Caco-2 (cell line): ENCODE results near the gene GPX5. TPM values are rescaled to one million over a fixed set of nuclear protein-coding genes. Genes with fewer than 3 reads are reported as not detected.

Source experiments
- Bru-seq: library from RNA; stranded (reverse); fragments of 400-500 nt; gene quantifications from one replicate; lab custom pipeline; 2021; lab: Mats Ljungman, UMichigan
- BruChase-seq, 2 experiments: library from RNA; stranded (reverse); fragments of 400-500 nt; gene quantifications; one replicate each; lab custom pipeline; 2021; lab: Mats Ljungman, UMichigan
- BruUV-seq: library from RNA; stranded (reverse); fragments of 400-500 nt; replicated peaks from 2 replicates; lab custom pipeline; 2021; lab: Mats Ljungman, UMichigan
- CTCF ChIA-PET: fragments of 300-600 bp; sonication (Branson Sonifier 250); formaldehyde crosslinking; loops from one replicate; lab custom pipeline; 2022; ENCODE audit warnings: antibody characterized with exemption; lab: Charles Lee
- POLR2A ChIA-PET: fragments of 300-600 bp; sonication (Branson Sonifier 250); formaldehyde crosslinking; loops from one replicate; lab custom pipeline; 2022; ENCODE audit warnings: antibody characterized with exemption; lab: Charles Lee
- DNase-seq, 2 experiments: peaks; one replicate each; pipeline versions ENCODE4 v3.0.0 to v3.0.0-alpha.2; 2020 to 2022
- H3K27me3 ChIP-seq: replicated peaks from 2 replicates; pipeline ENCODE4 v1.6.0; 2011; ENCODE audit warnings: low read length; ENCODE audit not compliant: control insufficient read depth, insufficient read depth
- H3K36me3 ChIP-seq: 2 replicates; pipeline ENCODE4 v1.5.1; 2011; ENCODE audit warnings: low read length; ENCODE audit not compliant: control insufficient read depth, insufficient read depth
- H3K4me1 ChIP-seq: fragments of 250-450 bp; sonication (Bioruptor Pico); 2 replicates; pipeline ENCODE4 v1.5.1; 2020; ENCODE audit warnings: mild to moderate bottlenecking
- H3K4me3 ChIP-seq: 2 replicates; pipeline ENCODE4 v1.5.1; 2011; ENCODE audit warnings: low read depth, mild to moderate bottlenecking, control low read depth, low read length
- H3K9me3 ChIP-seq: fragments of 250-450 bp; sonication (Bioruptor Pico); 2 replicates; pipeline ENCODE4 v1.5.1; 2020; ENCODE audit warnings: mild to moderate bottlenecking, moderate library complexity
- H3K27ac Mint-ChIP-seq: one replicate; pipeline ENCODE4 v1.8.0; 2022; ENCODE audit warnings: mixed read lengths; ENCODE audit not compliant: unreplicated experiment
- H3K27me3 Mint-ChIP-seq: one replicate; pipeline ENCODE4 v1.8.0; 2022; ENCODE audit warnings: mixed read lengths; ENCODE audit not compliant: insufficient read depth, unreplicated experiment
- H3K36me3 Mint-ChIP-seq: one replicate; pipeline ENCODE4 v1.8.0; 2022; ENCODE audit warnings: mild to moderate bottlenecking, mixed read lengths; ENCODE audit not compliant: insufficient read depth, unreplicated experiment
- H3K4me1 Mint-ChIP-seq: one replicate; pipeline ENCODE4 v1.8.0; 2022; ENCODE audit warnings: low read depth, mixed read lengths; ENCODE audit not compliant: unreplicated experiment
- H3K4me3 Mint-ChIP-seq: one replicate; pipeline ENCODE4 v1.8.0; 2022; ENCODE audit warnings: mild to moderate bottlenecking, moderate library complexity, mixed read lengths; ENCODE audit not compliant: unreplicated experiment
- H3K9me3 Mint-ChIP-seq: one replicate; pipeline ENCODE4 v1.8.0; 2022; ENCODE audit warnings: mixed read lengths; ENCODE audit not compliant: unreplicated experiment
- intact Hi-C: fragments of 100-400 bp; cut with micrococcal nuclease; formaldehyde crosslinking; loops from one replicate; pipeline ENCODE4 v1.10.0; 2022; ENCODE audit not compliant: unreplicated experiment
- long read RNA-seq: library from polyadenylated mRNA; stranded (forward); transcript quantifications from one replicate; pipeline ENCODE4 v2.0.0, GENCODE V29; 2022
- total RNA-seq: library from RNA; stranded (reverse); gene quantifications from 2 replicates; pipeline ENCODE4 v1.2.3, GENCODE V29; 2022
- TF ChIP-seq, protein P1 (sequence below), 2 experiments: fragments of 200-600 bp in 1 of 2; IDR thresholded peaks; 1 replicate in 1 of 2; 2 replicates in 1 of 2; pipeline versions ENCODE4 v1.5.1 to v1.8.0; 2011 to 2022; ENCODE audit warnings: antibody characterized with exemption in 1 of 2, control low read depth in 1 of 2, inconsistent platforms in 1 of 2, low read depth in 1 of 2, low read length in 1 of 2, mild to moderate bottlenecking in 1 of 2, moderate library complexity in 1 of 2; ENCODE audit not compliant: insufficient read depth in 1 of 2, severe bottlenecking in 1 of 2, unreplicated experiment in 1 of 2

GPX5 gene, protein sequence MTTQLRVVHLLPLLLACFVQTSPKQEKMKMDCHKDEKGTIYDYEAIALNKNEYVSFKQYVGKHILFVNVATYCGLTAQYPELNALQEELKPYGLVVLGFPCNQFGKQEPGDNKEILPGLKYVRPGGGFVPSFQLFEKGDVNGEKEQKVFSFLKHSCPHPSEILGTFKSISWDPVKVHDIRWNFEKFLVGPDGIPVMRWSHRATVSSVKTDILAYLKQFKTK
- total RNA-seq (not detected in 2 replicates), Bru-seq, nascent RNA (not detected), BruChase-seq, experiment 1, labeled RNA remaining after a 2-hour chase (not detected), BruChase-seq, experiment 2, labeled RNA remaining after a 6-hour chase (not detected)
- long read RNA-seq, result 0 reads

DNA sequence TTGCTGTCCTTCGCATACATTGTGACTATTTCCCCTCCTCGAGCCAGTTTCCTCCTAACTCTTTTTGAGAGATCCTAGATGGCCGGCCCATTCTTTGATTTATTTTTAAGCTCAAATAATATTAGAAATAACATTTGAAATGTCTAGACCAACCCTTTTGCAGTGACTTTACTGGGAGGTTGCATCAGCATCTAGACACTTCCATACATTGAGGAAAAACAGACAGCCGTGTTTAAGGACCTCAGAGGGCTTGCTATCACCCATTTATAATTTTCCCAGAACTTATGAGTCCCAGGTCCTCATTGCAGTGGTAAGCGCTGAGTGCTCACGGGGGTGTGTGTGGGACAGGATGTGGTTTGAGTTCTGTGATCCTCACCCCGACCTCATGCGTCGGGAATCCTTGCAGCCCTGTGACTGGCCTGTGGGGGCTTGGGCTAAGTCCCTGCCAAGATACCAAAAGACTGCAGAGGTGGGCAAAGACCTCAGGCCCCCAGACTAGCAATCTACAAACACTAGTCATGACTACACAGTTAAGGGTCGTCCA is at the start of gene GPX5:
GPX5 (plus strand) TSS at position 386 of the 544 bp plus-strand sequence; CDS start at position 519, 133 bp downstream.
- H3K27me3 Mint-ChIP-seq, result peaks cover 16% of the 10 kb centered on the region
- H3K4me3 ChIP-seq, result no peak within 1 kb of the TSS
- no peaks in the 10 kb centered on the region for H3K27me3 ChIP-seq
- no peaks in the 10 kb centered on the region for H3K9me3 Mint-ChIP-seq
- BruUV-seq, result no TSS peak
- ChIA-PET CTCF (no interaction called here), POLR2A (no interaction called here)
- no peaks in the 10 kb centered on the region for H3K36me3 ChIP-seq
- no peaks in the 10 kb centered on the region for H3K4me1 Mint-ChIP-seq
- H3K9me3 ChIP-seq, result no peaks in the 10 kb centered on the region
- no peaks in the 10 kb centered on the region for H3K36me3 Mint-ChIP-seq
- no peak within 1 kb of the TSS for H3K27ac Mint-ChIP-seq
- H3K4me1 ChIP-seq, result 0 out of 2 replicates have a peak, but pooled peaks cover under 1% of the 10 kb centered on the region
- TF ChIP-seq, protein P1, sequence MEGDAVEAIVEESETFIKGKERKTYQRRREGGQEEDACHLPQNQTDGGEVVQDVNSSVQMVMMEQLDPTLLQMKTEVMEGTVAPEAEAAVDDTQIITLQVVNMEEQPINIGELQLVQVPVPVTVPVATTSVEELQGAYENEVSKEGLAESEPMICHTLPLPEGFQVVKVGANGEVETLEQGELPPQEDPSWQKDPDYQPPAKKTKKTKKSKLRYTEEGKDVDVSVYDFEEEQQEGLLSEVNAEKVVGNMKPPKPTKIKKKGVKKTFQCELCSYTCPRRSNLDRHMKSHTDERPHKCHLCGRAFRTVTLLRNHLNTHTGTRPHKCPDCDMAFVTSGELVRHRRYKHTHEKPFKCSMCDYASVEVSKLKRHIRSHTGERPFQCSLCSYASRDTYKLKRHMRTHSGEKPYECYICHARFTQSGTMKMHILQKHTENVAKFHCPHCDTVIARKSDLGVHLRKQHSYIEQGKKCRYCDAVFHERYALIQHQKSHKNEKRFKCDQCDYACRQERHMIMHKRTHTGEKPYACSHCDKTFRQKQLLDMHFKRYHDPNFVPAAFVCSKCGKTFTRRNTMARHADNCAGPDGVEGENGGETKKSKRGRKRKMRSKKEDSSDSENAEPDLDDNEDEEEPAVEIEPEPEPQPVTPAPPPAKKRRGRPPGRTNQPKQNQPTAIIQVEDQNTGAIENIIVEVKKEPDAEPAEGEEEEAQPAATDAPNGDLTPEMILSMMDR (IDR thresholded peaks at IDR 0.05; ENCODE audit: insufficient read depth in 1 of 2, low read depth in 1 of 2, low read length in 1 of 2, severe bottlenecking in 1 of 2, unreplicated experiment in 1 of 2), result no peak
- no peak for DNase-seq
- H3K4me3 Mint-ChIP-seq, result no peak within 1 kb of the TSS
- intact Hi-C loops, result no loop called here

DNA sequence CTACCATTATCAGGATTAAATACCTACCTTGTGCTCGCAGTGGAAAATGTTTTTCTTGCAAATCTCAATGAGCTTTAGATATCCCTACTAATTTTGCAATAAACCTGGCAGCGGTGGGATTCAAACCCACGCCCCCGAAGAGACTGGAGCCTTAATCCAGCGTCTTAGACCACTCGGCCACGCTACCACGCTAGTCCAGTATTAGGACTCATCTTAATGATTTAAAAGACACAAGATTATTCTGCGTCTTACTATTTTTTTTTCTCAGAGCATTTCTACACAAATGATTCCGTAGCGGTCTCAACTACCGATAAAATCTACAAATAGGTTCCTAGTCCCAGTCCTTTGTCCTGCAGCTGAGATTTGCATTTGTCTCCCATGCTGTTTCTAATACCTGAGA is 47.2 kb upstream of the GPX5 start:
- Mint-ChIP-seq H3K27ac (no peak overlapping the region), H3K9me3 (no peaks in the 10 kb centered on the region), H3K36me3 (peaks cover 9% of the 10 kb centered on the region), H3K27me3 (peaks cover 11% of the 10 kb centered on the region), H3K4me3 (no peak overlapping the region), H3K4me1 (no peaks in the 10 kb centered on the region)
- no peaks in the 10 kb centered on the region for H3K4me1 ChIP-seq
- BruUV-seq, result no TSS peak
- intact Hi-C loops, result no loop called here
- no peak for DNase-seq
- TF ChIP-seq, protein P1 (IDR thresholded peaks at IDR 0.05; ENCODE audit: insufficient read depth in 1 of 2, low read depth in 1 of 2, low read length in 1 of 2, severe bottlenecking in 1 of 2, unreplicated experiment in 1 of 2), result no peak
- H3K27me3 ChIP-seq, result no peaks in the 10 kb centered on the region; the same call in 1 of the 2 replicates
- POLR2A ChIA-PET, result no interaction called here
- CTCF ChIA-PET, result no interaction called here
- H3K9me3 ChIP-seq, result no peaks in the 10 kb centered on the region
- no peak overlapping the region for H3K4me3 ChIP-seq
- H3K36me3 ChIP-seq, result no peaks in the 10 kb centered on the region

DNA sequence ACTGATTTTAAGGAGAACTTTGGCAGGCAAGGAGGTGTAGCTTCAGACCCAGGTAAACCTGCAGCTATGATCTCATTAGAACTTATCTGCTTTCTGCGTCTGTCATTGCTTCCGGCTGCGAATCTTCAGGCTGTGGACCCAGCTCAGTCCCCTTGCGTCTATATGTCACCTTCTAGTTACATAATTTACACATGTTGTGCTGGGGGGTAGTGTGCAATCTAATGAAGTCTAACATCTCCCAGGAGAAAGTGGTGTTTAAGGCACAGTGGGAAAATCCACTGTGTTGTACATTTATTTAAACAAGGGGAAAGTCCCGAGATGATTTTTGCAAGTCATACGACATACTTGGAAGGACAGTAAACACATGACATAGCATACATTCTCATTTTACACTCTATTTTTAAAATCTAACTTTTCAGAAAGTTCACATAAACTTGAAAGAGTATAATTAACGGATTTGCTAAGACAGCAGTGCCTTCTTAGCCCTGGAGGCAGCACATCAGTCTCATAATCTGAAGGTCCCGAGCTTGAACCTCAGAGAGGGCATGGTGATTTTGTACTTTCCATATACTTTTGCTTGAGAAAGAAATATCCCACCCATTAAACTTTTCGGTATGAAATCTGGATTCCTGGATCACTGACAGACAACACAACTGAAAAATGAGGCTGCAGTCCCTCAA is 45.3 kb upstream of the GPX5 start:
- Histone ChIP-seq H3K27me3 (no peaks in the 10 kb centered on the region; the same call in 1 of the 2 replicates), H3K4me1 (no peaks in the 10 kb centered on the region), H3K4me3 (no peak overlapping the region), H3K9me3 (no peaks in the 10 kb centered on the region), H3K36me3 (no peaks in the 10 kb centered on the region)
- H3K27me3 Mint-ChIP-seq, result peaks cover 11% of the 10 kb centered on the region
- no peak overlapping the region for H3K27ac Mint-ChIP-seq
- H3K36me3 Mint-ChIP-seq, result no peaks in the 10 kb centered on the region
- ChIA-PET CTCF (no interaction called here), POLR2A (interaction anchor here (0.5 kb wide), 1 partner anchor 76 kb away, joined by 5 read pairs; no protein-coding TSS in a partner anchor)
- no peaks in the 10 kb centered on the region for H3K4me1 Mint-ChIP-seq
- TF ChIP-seq, protein P1 (IDR thresholded peaks at IDR 0.05; ENCODE audit: insufficient read depth in 1 of 2, low read depth in 1 of 2, low read length in 1 of 2, severe bottlenecking in 1 of 2, unreplicated experiment in 1 of 2), result no peak
- no TSS peak for BruUV-seq
- no peak for DNase-seq
- no peak overlapping the region for H3K4me3 Mint-ChIP-seq
- intact Hi-C loops, result no loop called here
- H3K9me3 Mint-ChIP-seq, result no peaks in the 10 kb centered on the region
